B cell (primary cell): ENCODE results near the gene C5. TPM values are rescaled to one million over a fixed set of nuclear protein-coding genes. Genes with fewer than 3 reads are reported as not detected.

Experiments
- ATAC-seq: fragments of 200-7000 bp; cut with Tn5 transposase; one replicate; pipeline ENCODE4 v1.10.0; 2021; ENCODE audit warnings: low read depth, mild to moderate bottlenecking, moderate number of reproducible peaks, moderate library complexity
- CTCF ChIA-PET: fragments of 350-600 bp; sonication (Branson Sonifier 250); formaldehyde crosslinking; loops from one replicate; lab custom pipeline; 2021; ENCODE audit warnings: antibody characterized with exemption, inconsistent platforms; lab: Charles Lee
- POLR2A ChIA-PET: fragments of 350-600 bp; sonication (Branson Sonifier 250); formaldehyde crosslinking; loops from one replicate; lab custom pipeline; 2021; ENCODE audit warnings: antibody characterized with exemption; lab: Charles Lee
- DNase-seq: peaks from one replicate; pipeline ENCODE4 v3.0.0; 2013
- H2AFZ ChIP-seq: 2 replicates; pipeline ENCODE4 v1.6.1; 2012; ENCODE audit warnings: mild to moderate bottlenecking, low read depth, low read length; ENCODE audit not compliant: insufficient read depth, poor library complexity, severe bottlenecking
- H3K27ac ChIP-seq, 2 donors: 1 replicate in 1 of 2; 2 replicates in 1 of 2; pipeline ENCODE4 v1.5.1; 2012 to 2013; ENCODE audit warnings: low read length in 2 of 2, mild to moderate bottlenecking in 2 of 2, moderate library complexity in 1 of 2
- H3K27me3 ChIP-seq, 4 experiments: fragments of 200-600 bp in 1 of 4; sonication (generic) in 1 of 4; replicated peaks in 1 of 4; 1 replicate in 2 of 4; 2 replicates in 2 of 4; pipeline versions ENCODE4 v1.6.1 to v1.7.0; 2013 to 2016; ENCODE audit warnings: low read length in 3 of 4, mild to moderate bottlenecking in 2 of 4, mixed read lengths in 1 of 4, moderate library complexity in 1 of 4; ENCODE audit not compliant: insufficient read depth in 4 of 4, control insufficient read depth in 3 of 4; ENCODE audit errors: control extremely low read depth in 1 of 4
- H3K36me3 ChIP-seq, 2 experiments: replicated peaks in 1 of 2; 1 replicate in 1 of 2; 2 replicates in 1 of 2; pipeline versions ENCODE4 v1.6.1 to v1.7.1; 2013; ENCODE audit warnings: low read length in 1 of 2; ENCODE audit not compliant: insufficient read depth in 2 of 2, control insufficient read depth in 1 of 2; ENCODE audit errors: control extremely low read depth in 1 of 2, extremely low read depth in 1 of 2
- H3K4me1 ChIP-seq, 2 donors: fragments of 200-600 bp in 1 of 2; sonication (generic) in 1 of 2; 1 replicate in 1 of 2; 2 replicates in 1 of 2; pipeline versions ENCODE4 v1.5.1 to v1.6.1; 2013 to 2017; ENCODE audit warnings: low read length in 2 of 2; ENCODE audit not compliant: control insufficient read depth in 2 of 2, insufficient read depth in 2 of 2
- H3K4me2 ChIP-seq: replicated peaks from 2 replicates; pipeline ENCODE3; 2012; ENCODE audit warnings: mild to moderate bottlenecking, low read depth, low read length; ENCODE audit not compliant: poor library complexity, severe bottlenecking
- H3K4me3 ChIP-seq, 5 experiments: fragments of 200-600 bp in 1 of 5; sonication (generic) in 1 of 5; 1 replicate in 3 of 5; 2 replicates in 2 of 5; pipeline versions ENCODE4 v1.5.1 to v1.7.0; 2011 to 2016; ENCODE audit warnings: low read length in 4 of 5, mild to moderate bottlenecking in 4 of 5, low read depth in 2 of 5, control low read depth in 1 of 5, moderate library complexity in 1 of 5; ENCODE audit not compliant: insufficient read depth in 1 of 5; ENCODE audit errors: control extremely low read depth in 1 of 5, extremely low read depth in 1 of 5
- H3K79me2 ChIP-seq: fragments of 200-600 bp; sonication (generic); one replicate; pipeline ENCODE4 v1.6.0; 2016; ENCODE audit warnings: low read length; ENCODE audit not compliant: control insufficient read depth, insufficient read depth
- H3K9ac ChIP-seq: fragments of 200-600 bp; sonication (generic); 2 replicates; pipeline ENCODE4 v1.6.1; 2017; ENCODE audit warnings: mild to moderate bottlenecking, low read length, moderate library complexity
- H3K9me3 ChIP-seq, 3 donors: one replicate each; pipeline versions ENCODE4 v1.6.1 to v1.7.1; 2013; ENCODE audit warnings: low read length in 2 of 3; ENCODE audit not compliant: control insufficient read depth in 2 of 3, insufficient read depth in 1 of 3; ENCODE audit errors: control extremely low read depth in 1 of 3
- H4K20me1 ChIP-seq: 2 replicates; pipeline ENCODE4 v1.6.0; 2012; ENCODE audit warnings: mild to moderate bottlenecking, low read length; ENCODE audit not compliant: insufficient read depth, control insufficient read depth, poor library complexity, severe bottlenecking
- H3K27ac Mint-ChIP-seq: one replicate; pipeline ENCODE4 v1.8.0; 2021; ENCODE audit warnings: mixed read lengths
- H3K27me3 Mint-ChIP-seq: one replicate; pipeline ENCODE4 v1.8.0; 2021; ENCODE audit warnings: mixed read lengths
- H3K4me1 Mint-ChIP-seq: one replicate; pipeline ENCODE4 v1.8.0; 2021; ENCODE audit warnings: mixed read lengths
- H3K4me3 Mint-ChIP-seq: one replicate; pipeline ENCODE4 v1.8.0; 2021; ENCODE audit warnings: mixed read lengths
- H3K9me3 Mint-ChIP-seq: one replicate; pipeline ENCODE4 v1.8.0; 2022; ENCODE audit warnings: mixed read lengths; ENCODE audit not compliant: insufficient read depth
- EZH2 ChIP-seq: IDR thresholded peaks from 2 replicates; pipeline ENCODE4 v1.6.1; 2012; ENCODE audit warnings: borderline replicate concordance, low read depth, mild to moderate bottlenecking, moderate library complexity, low read length; ENCODE audit not compliant: insufficient read depth, poor library complexity, severe bottlenecking
- WGBS: methylation state at CpG from one replicate; pipeline ENCODE4 v1.1.5; 2013; ENCODE audit warnings: missing lambda C conversion rate; ENCODE audit not compliant: insufficient coverage; 5-methylcytosine and 5-hydroxymethylcytosine counted together
- intact Hi-C: fragments of 100-400 bp; cut with micrococcal nuclease; formaldehyde crosslinking; loops from one replicate; pipeline ENCODE4 v1.10.0; 2022
- polyA plus RNA-seq: library from polyadenylated mRNA; depleted of rRNA; stranded (reverse); fragments of >200 nt; gene quantifications from 2 replicates; pipeline ENCODE4 v1.2.3, GENCODE V29; 2012
- total RNA-seq, 2 donors: library from RNA; stranded (reverse); fragments of 120-200 nt in 1 of 2; gene quantifications; 1 replicate in 1 of 2; 2 replicates in 1 of 2; pipeline versions ENCODE4 v1.2.3 to v1.2.4, GENCODE V29; 2013 to 2022
- TF ChIP-seq, protein P1 (sequence below): fragments of 200-600 bp; IDR thresholded peaks from one replicate; pipeline ENCODE4 v1.8.0; 2022; ENCODE audit warnings: antibody characterized with exemption, mild to moderate bottlenecking

Gene C5
- total and polyA plus RNA-seq, 2 donors (not counting 1 experiment from before 2014, with no cell fraction given), result 2.7 to 10.4 TPM

DNA sequence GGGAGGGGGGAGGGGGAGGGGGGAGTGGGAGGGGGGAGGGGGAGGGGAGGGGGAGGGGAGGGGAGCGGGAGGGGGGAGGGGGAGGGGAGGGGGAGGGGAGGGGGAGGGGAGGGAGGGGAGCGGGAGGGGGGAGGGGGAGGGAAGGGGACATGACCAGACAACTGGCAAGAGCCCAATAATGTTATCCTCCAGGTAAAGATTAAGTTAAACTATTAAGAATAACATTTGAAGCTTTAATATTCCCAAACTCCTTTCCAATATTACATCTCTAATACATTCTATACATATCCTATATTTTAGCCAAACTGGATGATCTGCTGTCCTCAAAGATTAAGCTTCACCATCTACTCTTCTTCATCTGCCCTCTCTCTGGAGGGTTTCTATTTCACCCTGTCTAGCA is 25.8 kb downstream of the C5 start:
- H3K4me1 ChIP-seq, result no peaks in the 10 kb centered on the region
- no peak for ATAC-seq
- TF ChIP-seq, protein P1, sequence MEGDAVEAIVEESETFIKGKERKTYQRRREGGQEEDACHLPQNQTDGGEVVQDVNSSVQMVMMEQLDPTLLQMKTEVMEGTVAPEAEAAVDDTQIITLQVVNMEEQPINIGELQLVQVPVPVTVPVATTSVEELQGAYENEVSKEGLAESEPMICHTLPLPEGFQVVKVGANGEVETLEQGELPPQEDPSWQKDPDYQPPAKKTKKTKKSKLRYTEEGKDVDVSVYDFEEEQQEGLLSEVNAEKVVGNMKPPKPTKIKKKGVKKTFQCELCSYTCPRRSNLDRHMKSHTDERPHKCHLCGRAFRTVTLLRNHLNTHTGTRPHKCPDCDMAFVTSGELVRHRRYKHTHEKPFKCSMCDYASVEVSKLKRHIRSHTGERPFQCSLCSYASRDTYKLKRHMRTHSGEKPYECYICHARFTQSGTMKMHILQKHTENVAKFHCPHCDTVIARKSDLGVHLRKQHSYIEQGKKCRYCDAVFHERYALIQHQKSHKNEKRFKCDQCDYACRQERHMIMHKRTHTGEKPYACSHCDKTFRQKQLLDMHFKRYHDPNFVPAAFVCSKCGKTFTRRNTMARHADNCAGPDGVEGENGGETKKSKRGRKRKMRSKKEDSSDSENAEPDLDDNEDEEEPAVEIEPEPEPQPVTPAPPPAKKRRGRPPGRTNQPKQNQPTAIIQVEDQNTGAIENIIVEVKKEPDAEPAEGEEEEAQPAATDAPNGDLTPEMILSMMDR, result no peak
- no peak for TF ChIP-seq EZH2
- H3K79me2 ChIP-seq, result no peaks in the 10 kb centered on the region
- no peak overlapping the region for H3K4me3 ChIP-seq
- no peak overlapping the region for H3K4me2 ChIP-seq
- peaks cover 0 to 2% of the 10 kb centered on the region in 2 experiments for H3K36me3 ChIP-seq
- CTCF ChIA-PET, result interaction anchor here (0.5 to 1.5 kb wide), 5 partner anchors 9 to 1296 kb away, joined by 3 to 4 read pairs (median 3); no protein-coding TSS in a partner anchor
- no peaks in the 10 kb centered on the region for H4K20me1 ChIP-seq
- DNase-seq, result no peak
- POLR2A ChIA-PET, result no interaction called here
- no peak overlapping the region for H3K27ac Mint-ChIP-seq
- WGBS, result no CpG with 5 or more reads among the region's 2 CpGs
- H3K27me3 Mint-ChIP-seq, result no peaks in the 10 kb centered on the region
- H2AFZ ChIP-seq, result no peak overlapping the region
- H3K9ac ChIP-seq, result no peak overlapping the region
- no peak overlapping the region for H3K4me3 Mint-ChIP-seq
- no peaks in the 10 kb centered on the region for H3K27me3 ChIP-seq
- H3K9me3 Mint-ChIP-seq, result no peaks in the 10 kb centered on the region
- no peaks in the 10 kb centered on the region for H3K4me1 Mint-ChIP-seq
- no peaks in the 10 kb centered on the region for H3K9me3 ChIP-seq
- intact Hi-C loops, result no loop called here
- H3K27ac ChIP-seq, result no peak overlapping the region

DNA sequence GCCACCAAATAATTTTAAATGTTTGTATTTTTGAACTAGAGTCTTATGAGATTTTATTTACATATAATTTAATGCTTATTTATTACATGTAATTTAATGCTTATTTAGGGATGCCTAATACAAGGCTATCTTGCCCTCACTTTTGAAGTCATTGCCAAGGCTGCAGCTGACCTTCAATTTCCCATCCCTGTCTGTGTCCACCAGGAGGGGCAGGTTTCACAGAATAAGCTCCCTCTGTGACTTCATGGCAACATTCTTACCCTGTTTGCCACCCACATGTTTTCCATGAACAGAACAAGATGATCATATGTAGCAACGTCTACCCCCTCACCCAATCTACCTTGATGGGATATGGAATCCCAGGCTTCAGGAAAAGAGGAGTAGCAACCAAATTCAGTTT is 27.0 kb downstream of the C5 start:
- Mint-ChIP-seq H3K27me3 (no peaks in the 10 kb centered on the region), H3K9me3 (no peaks in the 10 kb centered on the region), H3K4me1 (no peaks in the 10 kb centered on the region), H3K4me3 (no peak overlapping the region), H3K27ac (no peak overlapping the region)
- H3K4me3 ChIP-seq, result no peak overlapping the region
- CTCF ChIA-PET, result interaction anchor here (1.2 to 1.5 kb wide), 2 partner anchors 12 to 37 kb away, joined by 3 to 4 read pairs; no protein-coding TSS in a partner anchor
- no peak overlapping the region for H3K27ac ChIP-seq
- H3K79me2 ChIP-seq, result no peaks in the 10 kb centered on the region
- H4K20me1 ChIP-seq, result no peaks in the 10 kb centered on the region
- H2AFZ ChIP-seq, result no peak overlapping the region
- intact Hi-C loops, result no loop called here
- no peak overlapping the region for H3K9ac ChIP-seq
- no CpG with 5 or more reads among the region's 1 CpG for WGBS
- POLR2A ChIA-PET, result no interaction called here
- no peak for TF ChIP-seq EZH2
- TF ChIP-seq, protein P1, result no peak
- DNase-seq (peak; percentile 4), ATAC-seq (no peak)
- no peak overlapping the region for H3K4me2 ChIP-seq
- no peaks in the 10 kb centered on the region for H3K9me3 ChIP-seq
- H3K36me3 ChIP-seq, result peaks cover 0 to 2% of the 10 kb centered on the region in 2 experiments
- H3K27me3 ChIP-seq, result no peaks in the 10 kb centered on the region
- no peaks in the 10 kb centered on the region for H3K4me1 ChIP-seq
